Body of pancreas (tissue), 4 donors: ENCODE data around the gene CDR2. TPM values are rescaled to one million over a fixed set of nuclear protein-coding genes. Genes with fewer than 3 reads are reported as not detected.

Source experiments
- ATAC-seq: fragments of 150-250 bp; one replicate; pipeline ENCODE4 v1.9.1; 2016
- DNase-seq, 4 donors: peaks; one replicate each; pipeline ENCODE4 v3.0.0-alpha.2; 2019
- H3K27ac ChIP-seq, 4 donors: fragments of 200-600 bp; sonication (generic); 1 replicate in 3 of 4; 2 replicates in 1 of 4; pipeline versions ENCODE4 v1.5.1 to v1.6.1; 2016 to 2019; ENCODE audit warnings: mild to moderate bottlenecking in 1 of 4, mixed read lengths in 1 of 4, moderate library complexity in 1 of 4
- H3K27me3 ChIP-seq, 2 donors: fragments of 200-600 bp; sonication (generic); one replicate each; pipeline ENCODE4 v1.6.0; 2016; ENCODE audit warnings: mild to moderate bottlenecking in 1 of 2
- H3K36me3 ChIP-seq, 2 donors: fragments of 200-600 bp; sonication (generic); replicated peaks in 1 of 2; 2 replicates each; pipeline ENCODE4 v1.5.1; 2016; ENCODE audit warnings: low read depth in 2 of 2; ENCODE audit not compliant: insufficient read depth in 1 of 2
- H3K4me1 ChIP-seq: fragments of 200-600 bp; sonication (generic); one replicate; pipeline ENCODE4 v1.6.0; 2016
- H3K4me3 ChIP-seq, 2 donors: fragments of 200-600 bp; sonication (generic); 1 replicate in 1 of 2; 2 replicates in 1 of 2; pipeline ENCODE4 v1.5.1; 2016 to 2019
- H3K9me3 ChIP-seq, 3 donors: fragments of 200-600 bp; sonication (generic); 1 replicate in 2 of 3; 2 replicates in 1 of 3; pipeline ENCODE4 v1.5.1; 2016
- CTCF ChIP-seq, 7 experiments: fragments of 450-650 bp in 4 of 7; fragments of 200-600 bp in 3 of 7; sonication (generic) in 3 of 7; IDR thresholded peaks; one replicate each; pipeline ENCODE4 v1.5.1; 2016 to 2019; ENCODE audit warnings: antibody characterized with exemption in 7 of 7
- POLR2A ChIP-seq, 3 donors: fragments of 450-650 bp; IDR thresholded peaks; one replicate each; pipeline ENCODE4 v1.6.1; 2016; ENCODE audit warnings: antibody characterized with exemption in 3 of 3, mild to moderate bottlenecking in 2 of 3
- whole genome bisulfite sequencing, 2 donors: methylation state at CpG; one replicate each; pipeline ENCODE4 v1.1.5; 2017; 5-methylcytosine and 5-hydroxymethylcytosine counted together
- intact Hi-C: fragments of 100-400 bp; cut with DNase I; formaldehyde crosslinking; loops from one replicate; pipeline ENCODE4 v1.15.1; 2023
- total RNA-seq, 2 donors: library from RNA; depleted of rRNA; stranded (reverse); fragments of >200 nt; gene quantifications; one replicate each; pipeline ENCODE4 v1.1.0, GENCODE V29; 2016

CDR2 gene
- total RNA-seq, 2 donors from 2014 or later, result 15.8 to 16.8 TPM

DNA sequence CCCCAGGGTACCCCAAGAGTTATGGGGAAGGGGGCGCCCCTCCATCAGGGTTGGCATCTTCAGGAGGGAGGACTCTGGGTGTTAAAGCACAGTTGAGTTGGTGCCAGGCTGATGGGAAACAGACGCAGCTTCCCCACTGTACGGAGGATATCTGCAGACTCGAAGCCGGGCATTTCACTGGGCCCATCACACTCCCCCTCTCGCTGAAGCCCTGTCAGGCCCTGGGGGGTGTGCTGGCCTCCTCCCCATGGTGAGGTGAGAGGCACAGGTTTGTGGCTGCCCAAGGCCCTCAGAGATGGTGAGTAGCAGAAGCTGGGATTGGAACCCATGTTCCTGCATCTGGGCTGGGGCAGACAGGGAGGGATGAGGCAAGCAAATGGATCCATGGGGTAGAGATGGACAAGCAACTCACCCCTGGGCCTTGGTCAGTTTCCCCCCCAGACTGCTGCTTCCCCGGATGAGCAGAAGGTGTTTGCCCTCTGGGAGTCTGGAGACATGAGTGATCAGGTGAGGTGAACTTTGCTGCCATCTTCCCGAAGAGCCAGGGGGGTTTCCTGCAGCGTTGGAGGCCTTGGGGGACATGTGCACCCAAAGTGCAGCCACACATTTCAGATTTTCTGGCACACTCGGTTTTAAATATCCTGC is 46.2 kb downstream of the CDR2 start:
- H3K9me3 ChIP-seq, result no peaks in the 10 kb centered on the region
- 80 to 86% methylated on average over 8 to 10 of the region's 10 CpGs for WGBS, 2 donors
- TF ChIP-seq POLR2A (IDR thresholded peaks at IDR 0.05) (no peak), CTCF (IDR thresholded peaks at IDR 0.05) (no peak)
- no peak overlapping the region for H3K27ac ChIP-seq
- DNase-seq (no peak), ATAC-seq (no peak)
- H3K27me3 ChIP-seq, result no peaks in the 10 kb centered on the region
- peaks cover 7 to 28% of the 10 kb centered on the region in 2 donors for H3K36me3 ChIP-seq
- H3K4me3 ChIP-seq, result no peak overlapping the region
- H3K4me1 ChIP-seq, result no peaks in the 10 kb centered on the region
- intact Hi-C loops, result no loop called here

DNA sequence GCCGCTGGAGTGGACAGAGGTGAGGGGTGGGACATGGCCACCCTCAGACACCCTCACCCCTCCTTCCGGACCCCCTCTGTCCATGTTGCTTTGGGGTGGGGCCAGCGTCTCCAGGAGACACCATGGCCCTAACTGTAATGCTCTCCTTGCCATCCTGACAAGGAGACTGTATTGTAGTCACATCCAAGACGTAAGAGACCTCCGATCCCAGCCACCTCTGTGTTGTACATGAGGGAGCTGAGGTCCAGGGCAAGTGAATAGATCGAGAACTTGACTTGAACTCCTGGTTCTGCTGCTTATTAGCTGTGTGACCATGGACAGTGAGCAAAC is 47.0 kb downstream of the CDR2 start:
- ATAC-seq, result no peak
- no peaks in the 10 kb centered on the region for H3K27me3 ChIP-seq
- 89 to 95% methylated on average over 3 to 6 of the region's 6 CpGs for WGBS, 2 donors

DNA sequence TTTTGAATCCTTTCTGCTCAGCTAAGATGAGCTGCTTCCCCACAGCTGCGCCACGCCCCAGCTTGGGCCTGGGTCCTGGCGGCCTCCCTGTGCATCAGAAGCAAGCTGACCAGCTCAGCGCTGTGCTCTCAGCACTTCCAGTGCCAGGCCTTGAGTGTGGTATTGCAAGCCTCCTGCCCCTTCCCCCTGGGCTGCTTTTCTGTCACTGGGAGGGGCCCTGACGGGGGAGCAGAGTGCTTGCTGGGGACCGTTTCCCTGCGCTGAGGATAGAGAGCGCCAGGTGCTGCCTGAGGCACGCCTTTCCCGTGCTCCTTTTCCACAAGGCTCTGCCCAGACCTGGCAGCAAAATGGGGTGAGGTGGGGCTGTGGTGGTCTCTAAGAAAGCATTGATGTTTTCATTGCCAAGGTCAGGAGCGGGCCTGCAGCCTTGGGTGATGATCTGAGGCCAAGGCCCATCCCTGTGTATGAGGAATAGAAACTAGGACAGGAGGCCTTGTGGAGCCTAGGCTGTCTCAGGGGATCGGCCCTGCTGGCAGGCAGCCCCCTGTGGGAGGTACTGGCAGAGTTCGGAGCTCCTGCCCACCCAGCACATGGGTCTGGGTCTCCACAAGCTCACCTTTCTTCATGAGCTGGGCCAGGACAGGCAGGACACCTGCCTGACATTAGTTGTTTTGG is 47.5 kb downstream of the CDR2 start:
- Histone ChIP-seq H3K27ac (no peak overlapping the region), H3K9me3 (no peaks in the 10 kb centered on the region), H3K36me3 (peaks cover 2 to 25% of the 10 kb centered on the region in 2 donors), H3K27me3 (no peaks in the 10 kb centered on the region), H3K4me1 (peaks cover under 1% of the 10 kb centered on the region), H3K4me3 (no peak overlapping the region)
- intact Hi-C loops, result no loop called here
- ATAC-seq (no peak), DNase-seq (no peak)
- no peak for TF ChIP-seq CTCF (IDR thresholded peaks at IDR 0.05)
- no peak for TF ChIP-seq POLR2A (IDR thresholded peaks at IDR 0.05)
- WGBS, 2 donors, result 88% methylated on average over 12 of the region's 13 CpGs; no CpG with 5 or more reads in 1 of the 2 donors

More for the DNA sequence above, 47.0 kb downstream of the CDR2 start:
- Histone ChIP-seq H3K4me3 (no peak overlapping the region), H3K27ac (no peak overlapping the region), H3K36me3 (peaks cover 7 to 28% of the 10 kb centered on the region in 2 donors), H3K9me3 (no peaks in the 10 kb centered on the region), H3K4me1 (no peaks in the 10 kb centered on the region)
- TF ChIP-seq POLR2A (IDR thresholded peaks at IDR 0.05) (no peak), CTCF (IDR thresholded peaks at IDR 0.05) (no peak)
- DNase-seq, result no peak
- intact Hi-C loops, result no loop called here

DNA sequence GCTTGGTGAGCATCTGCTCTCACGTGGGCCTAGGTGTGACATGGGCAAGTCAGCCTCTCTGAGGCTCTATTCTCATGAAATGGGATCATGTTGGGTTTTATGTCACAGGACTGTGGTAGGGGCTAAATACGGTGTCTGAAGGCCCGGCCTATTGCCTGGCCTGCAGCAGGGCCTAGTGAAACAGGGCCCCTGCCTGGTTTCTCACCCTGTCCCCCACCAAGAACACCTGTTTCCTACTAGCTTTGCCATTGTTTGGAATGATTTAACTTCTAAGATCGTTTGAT is 48.1 kb downstream of the CDR2 start:
- DNase-seq, result no peak
- peaks cover 0 to 29% of the 10 kb centered on the region in 2 donors for H3K36me3 ChIP-seq
- peaks cover 7% of the 10 kb centered on the region for H3K4me1 ChIP-seq
- no peaks in the 10 kb centered on the region for H3K27me3 ChIP-seq
- no peak for ATAC-seq
- TF ChIP-seq CTCF (IDR thresholded peaks at IDR 0.05) (no peak), POLR2A (IDR thresholded peaks at IDR 0.05) (no peak)
- H3K27ac ChIP-seq, result no peak overlapping the region
- H3K9me3 ChIP-seq, result no peaks in the 10 kb centered on the region
- H3K4me3 ChIP-seq, result no peak overlapping the region
- intact Hi-C loops, result no loop called here
- WGBS, 2 donors, result 79 to 81% methylated on average over 2 to 4 of the region's 4 CpGs
